ENCODE measurements around the gene PBLD.
"Not testable (repeated sequence)": the region's sequence is repeated elsewhere in the genome, so short reads cannot be mapped to it uniquely, and the experiment has no call there.

The PBLD gene

GRCh38 chr10:68330852-68331454 lies 1.8 kb downstream of the PBLD start:
- no peak for DNase-seq (ENCODE audit: low spot score)

GRCh38 chr10:68329506-68329861 lies 3.2 kb downstream of the PBLD start:
- no peak for DNase-seq (ENCODE audit: low spot score)

GRCh38 chr10:68327889-68328786 lies 4.6 kb downstream of the PBLD start:
- DNase-seq (ENCODE audit: low spot score), result no peak

- not testable (repeated sequence) for DNase-seq (ENCODE audit: low spot score)
Measured at GRCh38 chr10:68324396-68324795, 8.3 kb downstream of the PBLD start.

GRCh38 chr10:68318331-68319059 lies 14.2 kb downstream of the PBLD start:
- DNase-seq (ENCODE audit: low spot score), result no peak

GRCh38 chr10:68315582-68315981 lies 17.1 kb downstream of the PBLD start:
- no peak for DNase-seq (ENCODE audit: low spot score)

- DNase-seq (ENCODE audit: low spot score), result not testable (repeated sequence)
Measured at GRCh38 chr10:68314930-68315329, 17.8 kb downstream of the PBLD start.

- DNase-seq (ENCODE audit: low spot score), result no peak
Measured at GRCh38 chr10:68310531-68310930, 22.2 kb downstream of the PBLD start.

- DNase-seq (ENCODE audit: low spot score), result no peak
Measured at GRCh38 chr10:68305854-68306253, 26.9 kb downstream of the PBLD start.

- DNase-seq (ENCODE audit: low spot score), result no peak
Measured at GRCh38 chr10:68303849-68304412, 28.8 kb downstream of the PBLD start.

- no peak for DNase-seq (ENCODE audit: low spot score)
Measured at GRCh38 chr10:68302871-68303270, 29.9 kb downstream of the PBLD start.

GRCh38 chr10:68302503-68302823 lies 30.3 kb downstream of the PBLD start:
- no peak for DNase-seq (ENCODE audit: low spot score)

GRCh38 chr10:68301790-68302502 lies 30.8 kb downstream of the PBLD start:
- DNase-seq (ENCODE audit: low spot score), result peak; percentile 1

- no peak for DNase-seq (ENCODE audit: low spot score)
Measured at GRCh38 chr10:68301301-68301700, 31.4 kb downstream of the PBLD start.

GRCh38 chr10:68296843-68297663 lies 35.7 kb downstream of the PBLD start:
- DNase-seq (ENCODE audit: low spot score), result no peak

GRCh38 chr10:68290736-68291135 lies 42.0 kb downstream of the PBLD start:
- no peak for DNase-seq (ENCODE audit: low spot score)

GRCh38 chr10:68288717-68289116 lies 44.0 kb downstream of the PBLD start:
- no peak for DNase-seq (ENCODE audit: low spot score)

GRCh38 chr10:68284062-68285001 lies 48.4 kb downstream of the PBLD start:
- DNase-seq (ENCODE audit: low spot score), result no peak

GRCh38 chr10:68280758-68281157 lies 52.0 kb downstream of the PBLD start:
- DNase-seq (ENCODE audit: low spot score), result no peak
